OCI-LY1 (cell line): ENCODE results near the gene SLC29A3.
A peak's percentile ranks its signal among the peaks of the same experiment; 100 is the strongest.

Experiments used
- H2AFZ ChIP-seq: fragments of 200-600 bp; sonication (generic), shearing (Covaris generic); 2 replicates; pipeline ENCODE4 v1.6.0; 2014; ENCODE audit warnings: antibody characterized with exemption, mild to moderate bottlenecking, low read length
- H3F3A ChIP-seq: fragments of 200-600 bp; sonication (generic), shearing (Covaris generic); 2 replicates; pipeline ENCODE4 v1.6.0; 2014; ENCODE audit warnings: mild to moderate bottlenecking, antibody characterized with exemption, low read length, moderate library complexity; ENCODE audit not compliant: insufficient read depth
- H3K27ac ChIP-seq: fragments of 200-600 bp; sonication (generic); 2 replicates; pipeline ENCODE4 v1.5.1; 2014; ENCODE audit warnings: low read length, mixed run types, mild to moderate bottlenecking, low read depth; ENCODE audit not compliant: poor library complexity, severe bottlenecking
- H3K27me3 ChIP-seq: fragments of 200-600 bp; sonication (generic); 2 replicates; pipeline ENCODE4 v1.6.0; 2014; ENCODE audit warnings: antibody characterized with exemption, mild to moderate bottlenecking, low read length, moderate library complexity; ENCODE audit not compliant: insufficient read depth
- H3K36me3 ChIP-seq: fragments of 200-600 bp; sonication (generic); 2 replicates; pipeline ENCODE4 v1.6.1; 2014; ENCODE audit warnings: mild to moderate bottlenecking, antibody characterized with exemption, low read length, moderate library complexity, mixed read lengths; ENCODE audit not compliant: insufficient read depth
- H3K4me1 ChIP-seq: fragments of 200-600 bp; sonication (generic); 2 replicates; pipeline ENCODE4 v1.5.1; 2014; ENCODE audit warnings: mild to moderate bottlenecking, low read length, moderate library complexity; ENCODE audit not compliant: insufficient read depth, severe bottlenecking
- H3K4me2 ChIP-seq: fragments of 200-600 bp; sonication (generic), shearing (Covaris generic); 2 replicates; pipeline ENCODE4 v1.6.1; 2014; ENCODE audit warnings: low read length
- H3K4me3 ChIP-seq: fragments of 200-600 bp; sonication (generic); 2 replicates; pipeline ENCODE4 v1.5.1; 2014; ENCODE audit warnings: low read length, low read depth, mild to moderate bottlenecking, mixed read lengths; ENCODE audit not compliant: poor library complexity, severe bottlenecking
- H3K79me2 ChIP-seq: fragments of 200-600 bp; shearing (Covaris generic); 2 replicates; pipeline ENCODE4 v1.6.1; 2016; ENCODE audit warnings: mixed run types, low read length, mixed read lengths; ENCODE audit not compliant: insufficient read depth
- H3K9ac ChIP-seq: fragments of 200-600 bp; sonication (generic), shearing (Covaris generic); 2 replicates; pipeline ENCODE4 v1.6.1; 2014; ENCODE audit warnings: mild to moderate bottlenecking, low read length, mixed read lengths
- H3K9me2 ChIP-seq: fragments of 200-600 bp; sonication (generic), shearing (Covaris generic); 2 replicates; pipeline ENCODE4 v1.6.1; 2014; ENCODE audit warnings: low read depth, mild to moderate bottlenecking, low read length, mixed read lengths
- H3K9me3 ChIP-seq: fragments of 200-600 bp; shearing (Covaris generic); 2 replicates; pipeline ENCODE4 v1.6.1; 2014; ENCODE audit warnings: low read length, mixed read lengths
- H4K20me1 ChIP-seq: fragments of 200-600 bp; sonication (generic), shearing (Covaris generic); 2 replicates; pipeline ENCODE4 v1.6.0; 2016; ENCODE audit warnings: mild to moderate bottlenecking, low read length; ENCODE audit not compliant: insufficient read depth
- CTCF ChIP-seq: fragments of 200-600 bp; sonication (generic), shearing (Covaris generic); IDR thresholded peaks from 2 replicates; pipeline ENCODE4 v1.5.1; 2017; ENCODE audit warnings: mild to moderate bottlenecking, antibody characterized with exemption, low read length, moderate library complexity, mixed read lengths
- EZH2 ChIP-seq: fragments of 200-600 bp; sonication (generic), shearing (Covaris generic); IDR thresholded peaks from 2 replicates; pipeline ENCODE4 v1.8.0; 2017; ENCODE audit warnings: borderline replicate concordance, mixed run types, mild to moderate bottlenecking, antibody characterized with exemption, low read length, moderate library complexity, mixed read lengths

Gene SLC29A3

GRCh38 chr10:71382028-71382427 is 63.0 kb downstream of the SLC29A3 start:
- no peaks in the 10 kb centered on the region for H3K9me2 ChIP-seq
- no peaks in the 10 kb centered on the region for H3K79me2 ChIP-seq
- no peaks in the 10 kb centered on the region for H4K20me1 ChIP-seq
- H3K27ac ChIP-seq: no peak overlapping the region
- H3K9me3 ChIP-seq: no peaks in the 10 kb centered on the region
- peaks cover 4% of the 10 kb centered on the region for H3K4me1 ChIP-seq
- 0 out of 2 replicates have a peak, but pooled peaks cover 6% of the 10 kb centered on the region for H3K27me3 ChIP-seq
- no peak overlapping the region for H3K9ac ChIP-seq
- TF ChIP-seq EZH2 (no peak), CTCF (no peak)
- no peaks in the 10 kb centered on the region for H3F3A ChIP-seq
- no peak overlapping the region for H3K4me3 ChIP-seq
- H2AFZ ChIP-seq: no peak overlapping the region
- H3K4me2 ChIP-seq: no peak overlapping the region
- H3K36me3 ChIP-seq: no peaks in the 10 kb centered on the region

GRCh38 chr10:71382757-71383156 is 63.7 kb downstream of the SLC29A3 start:
- Histone ChIP-seq H4K20me1 (no peaks in the 10 kb centered on the region), H3K27me3 (0 out of 2 replicates have a peak, but pooled peaks cover 6% of the 10 kb centered on the region), H3K9ac (no peak overlapping the region), H3K4me1 (peaks cover under 1% of the 10 kb centered on the region), H3K9me2 (no peaks in the 10 kb centered on the region), H3K9me3 (no peaks in the 10 kb centered on the region), H2AFZ (no peak overlapping the region), H3K36me3 (no peaks in the 10 kb centered on the region), H3K79me2 (no peaks in the 10 kb centered on the region), H3K27ac (no peak overlapping the region), H3K4me2 (no peak overlapping the region), H3F3A (no peaks in the 10 kb centered on the region), H3K4me3 (no peak overlapping the region)
- TF ChIP-seq EZH2 (no peak), CTCF (no peak)

- Histone ChIP-seq H3K9me3 (no peaks in the 10 kb centered on the region), H3K9me2 (no peaks in the 10 kb centered on the region), H3F3A (no peaks in the 10 kb centered on the region), H3K36me3 (no peaks in the 10 kb centered on the region), H2AFZ (no peak overlapping the region), H3K4me3 (no peak overlapping the region), H4K20me1 (no peaks in the 10 kb centered on the region), H3K27ac (no peak overlapping the region), H3K9ac (no peak overlapping the region), H3K4me2 (no peak overlapping the region), H3K27me3 (0 out of 2 replicates have a peak, but pooled peaks cover 3% of the 10 kb centered on the region), H3K79me2 (no peaks in the 10 kb centered on the region), H3K4me1 (no peaks in the 10 kb centered on the region)
- peak; percentile 89 for TF ChIP-seq CTCF
- TF ChIP-seq EZH2: no peak
Observed at GRCh38 chr10:71383972-71384687, 65.1 kb downstream of the SLC29A3 start.
